GM18517 (cell line): Measurements from ENCODE around the gene GLT8D2.
"Not testable (repeated sequence)": the region's sequence is repeated elsewhere in the genome, so short reads cannot be mapped to it uniquely, and the experiment has no call there.

Experiments used
- ATAC-seq: cut with Tn5 transposase; IDR thresholded peaks from one replicate; pipeline ENCODE4 v1.9.1; 2021; ENCODE audit warnings: mild to moderate bottlenecking, moderate library complexity; ENCODE audit not compliant: unreplicated experiment

GLT8D2 gene

DNA sequence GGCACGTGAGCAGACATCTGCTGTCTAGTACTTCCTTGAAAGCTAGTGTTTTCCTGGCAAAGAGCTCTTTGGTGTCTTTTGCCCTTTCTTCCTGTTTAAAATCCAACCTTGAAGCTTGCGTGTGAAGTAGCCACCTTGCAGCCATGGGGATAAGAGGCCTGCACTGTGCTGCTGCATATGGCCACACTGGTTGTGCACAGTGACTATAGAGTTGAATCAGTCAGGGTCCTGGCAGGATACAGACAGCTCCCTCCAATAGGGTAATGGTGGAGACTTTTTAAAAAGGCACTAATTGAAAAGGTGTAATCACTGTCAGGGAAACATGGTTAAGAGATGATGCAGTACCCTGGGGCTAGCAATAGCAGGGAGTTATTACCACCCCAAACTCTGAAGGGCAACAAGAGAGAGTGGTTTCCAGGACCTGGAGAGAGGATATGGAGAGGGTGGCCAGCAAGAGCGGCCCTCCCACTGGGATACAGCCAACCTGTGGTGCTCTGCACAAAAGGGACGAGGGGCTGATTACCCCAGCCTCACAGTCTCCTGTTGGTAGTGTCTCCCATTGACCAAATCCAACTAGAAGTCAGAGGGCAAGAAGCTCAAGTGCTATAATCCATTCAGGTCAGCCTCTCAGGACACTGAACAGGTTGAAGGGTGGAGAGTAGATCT, 4.8 kb upstream of the GLT8D2 start:
- ATAC-seq, result no peak

DNA sequence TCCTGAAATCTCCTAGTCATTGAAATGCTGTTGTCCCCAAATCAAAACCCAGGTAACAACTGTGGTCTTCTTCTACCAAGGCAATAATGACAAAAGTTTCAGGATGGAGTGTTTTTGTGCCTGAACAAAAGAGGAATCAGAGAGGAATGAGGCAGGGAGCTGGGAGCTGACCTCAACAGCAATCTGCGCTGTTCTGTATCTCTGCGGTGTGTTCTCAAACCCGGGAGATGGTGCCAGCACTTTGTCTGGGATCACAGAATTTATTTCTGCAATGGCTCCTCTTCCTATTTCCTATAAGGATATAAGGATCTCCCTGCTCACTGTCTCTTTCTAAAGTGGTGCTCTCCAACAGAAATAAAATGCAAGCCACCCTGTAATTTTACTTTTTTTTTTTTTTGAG, 449 bp upstream of the GLT8D2 start:
- no peak for ATAC-seq

DNA sequence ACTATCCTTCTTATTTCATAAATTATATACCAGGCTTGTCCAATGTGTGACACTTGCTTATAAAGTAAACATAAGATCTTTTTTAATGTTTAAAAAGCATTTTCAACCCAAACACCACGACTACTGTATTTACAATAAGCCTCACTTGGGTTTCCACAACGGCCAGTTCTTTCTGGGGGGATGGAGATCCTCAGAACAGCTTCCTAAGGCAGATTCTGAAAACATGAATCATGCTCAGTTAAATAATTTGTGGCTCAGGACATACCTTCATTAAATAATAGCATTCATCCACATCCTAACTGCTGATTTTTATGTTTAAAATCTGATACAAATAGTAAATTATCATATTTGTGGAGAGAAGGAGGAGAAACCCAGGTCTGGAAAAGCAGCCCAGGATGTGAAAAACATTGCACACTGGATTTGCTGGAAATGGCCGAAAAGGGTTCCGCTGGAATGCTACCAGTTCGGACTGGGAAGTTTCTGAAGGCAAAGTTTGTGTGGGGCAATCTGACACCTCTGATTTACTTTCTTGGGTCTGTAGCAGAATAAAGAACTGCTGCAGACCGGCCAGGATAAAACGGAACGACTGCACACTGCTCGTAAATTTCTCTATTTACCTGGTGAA, 597 bp downstream of the GLT8D2 start:
- no peak for ATAC-seq

DNA sequence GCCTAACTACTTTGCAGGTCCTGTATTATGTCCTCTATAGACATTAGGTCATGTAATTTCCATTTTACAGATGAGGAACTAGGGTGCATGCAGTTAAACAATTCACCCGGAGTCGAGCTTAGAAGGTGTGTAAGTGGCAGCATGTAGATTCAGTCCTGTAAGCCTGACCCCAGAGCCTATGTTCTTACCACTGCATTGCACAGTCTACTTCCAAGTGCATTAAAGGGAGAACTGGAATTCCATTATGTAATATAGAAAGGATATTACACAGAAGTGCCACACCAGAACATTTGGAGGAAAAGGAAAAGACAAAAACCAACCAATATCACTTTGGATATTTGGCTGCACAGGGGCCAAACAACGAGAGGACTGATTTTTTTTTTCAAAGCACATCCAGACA, 1.2 kb downstream of the GLT8D2 start:
- no peak for ATAC-seq

DNA sequence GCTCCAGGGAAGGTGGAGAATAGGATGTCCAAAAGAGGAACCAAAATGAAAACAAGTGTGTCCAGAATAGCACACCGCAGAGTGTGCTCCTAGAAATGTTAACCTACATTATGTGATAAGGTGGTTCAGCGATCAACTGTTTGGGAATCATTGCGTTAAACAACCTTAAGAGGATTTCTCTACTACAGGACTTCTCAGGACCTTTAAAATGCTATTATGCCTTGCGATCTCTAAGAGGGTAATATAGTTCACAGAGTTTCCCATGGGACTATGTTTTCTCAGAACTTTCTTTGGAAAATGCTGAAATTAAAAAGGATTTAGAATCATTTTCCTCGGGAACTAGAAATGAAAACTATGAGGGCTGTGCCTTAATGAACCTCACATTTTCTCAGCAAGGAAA, 1.8 kb downstream of the GLT8D2 start:
- no peak for ATAC-seq

DNA sequence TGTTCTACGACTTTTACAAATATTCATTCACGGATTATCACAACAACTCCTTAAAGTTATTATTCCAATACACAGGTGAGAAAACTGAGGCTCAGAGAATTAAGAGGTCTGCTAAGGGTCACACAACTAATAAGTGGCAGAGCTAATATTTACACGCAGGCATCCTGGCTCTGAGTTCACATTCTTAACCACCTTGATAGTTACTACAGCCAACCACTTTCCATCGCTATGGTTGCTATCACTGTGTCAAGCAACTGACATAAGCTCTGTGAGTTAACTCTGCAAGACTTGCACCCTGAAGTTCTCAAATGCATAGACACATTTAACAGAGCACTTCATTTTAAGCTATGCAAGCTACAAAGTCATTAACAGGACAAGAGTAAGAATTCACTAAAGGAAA, 3.7 kb downstream of the GLT8D2 start:
- no peak for ATAC-seq

DNA sequence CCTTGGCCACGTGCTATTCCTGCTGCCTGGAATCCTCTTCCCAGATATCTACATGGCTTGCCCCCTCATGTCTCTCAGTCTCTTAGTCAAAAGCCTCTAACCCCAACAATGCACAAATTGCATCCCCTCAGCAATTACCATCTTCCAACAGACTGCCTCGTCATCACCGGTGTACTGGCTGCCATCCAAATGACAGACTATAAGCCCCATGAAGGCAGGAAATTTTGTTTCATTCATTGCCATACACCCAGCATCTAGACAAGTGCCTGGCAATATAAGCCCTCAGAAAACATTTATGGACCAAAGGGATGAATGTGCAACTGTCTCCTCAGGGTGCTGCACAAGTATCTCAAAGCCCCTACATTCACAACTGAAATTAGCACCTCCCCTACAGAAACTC, 5.8 kb downstream of the GLT8D2 start:
- no peak for ATAC-seq

DNA sequence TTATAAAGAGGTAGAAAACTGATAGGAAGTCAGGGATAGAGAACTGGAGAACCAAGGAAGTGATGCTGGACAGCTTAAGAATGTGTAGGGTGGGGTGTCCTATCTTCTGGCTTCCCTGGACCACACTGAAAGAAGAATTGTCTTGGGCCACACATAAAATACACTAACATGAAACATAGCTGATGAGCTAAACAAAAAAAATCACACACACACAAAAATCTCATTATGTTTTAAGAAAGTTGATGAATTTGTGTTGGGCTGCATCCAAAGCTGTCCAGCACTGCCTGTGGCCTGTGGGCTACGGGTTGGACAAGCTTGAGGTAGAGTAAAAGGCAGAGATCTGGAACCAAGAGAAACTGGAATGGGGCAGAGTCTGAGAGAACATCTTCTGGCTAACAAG, 7.4 kb downstream of the GLT8D2 start:
- ATAC-seq, result no peak

DNA sequence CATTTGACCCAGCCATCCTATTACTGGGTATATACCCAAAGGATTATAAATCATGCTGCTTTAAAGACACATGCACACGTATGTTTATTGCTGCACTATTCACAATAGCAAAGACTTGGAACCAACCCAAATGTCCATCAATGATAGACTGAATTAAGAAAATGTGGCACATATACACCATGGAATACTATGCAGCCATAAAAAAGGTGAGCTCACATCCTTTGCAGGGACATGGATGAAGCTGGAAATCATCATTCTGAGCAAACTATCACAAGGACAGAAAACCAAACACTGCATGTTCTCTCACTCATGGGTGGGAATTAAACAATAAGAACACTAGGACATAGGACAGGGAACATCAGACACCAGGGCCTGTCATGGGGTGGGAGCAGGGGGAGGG, 10.2 kb downstream of the GLT8D2 start:
- ATAC-seq, result not testable (repeated sequence)

DNA sequence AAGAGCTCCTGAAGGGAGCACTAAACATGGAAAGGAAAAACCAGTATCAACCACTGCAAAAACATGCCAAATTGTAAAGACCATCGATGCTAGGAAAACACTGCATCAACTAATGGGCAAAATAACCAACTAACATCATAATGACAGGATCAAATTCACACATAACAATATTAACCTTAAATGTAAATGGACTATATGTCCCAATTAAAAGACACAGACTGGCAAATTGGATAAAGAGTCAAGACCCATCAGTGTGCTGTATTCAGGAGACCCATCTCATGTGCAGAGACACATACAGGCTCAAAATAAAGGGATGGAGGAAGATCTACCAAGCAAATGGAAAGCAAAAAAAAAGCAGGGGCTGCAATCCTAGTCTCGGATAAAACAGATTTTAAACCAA, 13.8 kb downstream of the GLT8D2 start:
- not testable (repeated sequence) for ATAC-seq

DNA sequence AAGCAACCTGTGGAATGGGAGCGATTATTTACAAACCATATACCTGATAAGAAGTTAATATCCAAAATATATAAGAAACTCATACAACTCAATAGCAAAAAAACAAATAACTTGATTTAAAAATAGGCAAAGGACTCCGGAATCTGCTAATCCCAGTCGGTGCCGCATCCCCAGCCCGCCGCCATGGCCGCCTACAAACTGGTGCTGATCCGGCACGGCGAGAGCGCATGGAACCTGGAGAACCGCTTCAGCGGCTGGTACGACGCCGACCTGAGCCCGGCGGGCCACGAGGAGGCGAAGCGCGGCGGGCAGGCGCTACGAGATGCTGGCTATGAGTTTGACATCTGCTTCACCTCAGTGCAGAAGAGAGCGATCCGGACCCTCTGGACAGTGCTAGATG, 19.4 kb downstream of the GLT8D2 start:
- ATAC-seq, result not testable (repeated sequence)

DNA sequence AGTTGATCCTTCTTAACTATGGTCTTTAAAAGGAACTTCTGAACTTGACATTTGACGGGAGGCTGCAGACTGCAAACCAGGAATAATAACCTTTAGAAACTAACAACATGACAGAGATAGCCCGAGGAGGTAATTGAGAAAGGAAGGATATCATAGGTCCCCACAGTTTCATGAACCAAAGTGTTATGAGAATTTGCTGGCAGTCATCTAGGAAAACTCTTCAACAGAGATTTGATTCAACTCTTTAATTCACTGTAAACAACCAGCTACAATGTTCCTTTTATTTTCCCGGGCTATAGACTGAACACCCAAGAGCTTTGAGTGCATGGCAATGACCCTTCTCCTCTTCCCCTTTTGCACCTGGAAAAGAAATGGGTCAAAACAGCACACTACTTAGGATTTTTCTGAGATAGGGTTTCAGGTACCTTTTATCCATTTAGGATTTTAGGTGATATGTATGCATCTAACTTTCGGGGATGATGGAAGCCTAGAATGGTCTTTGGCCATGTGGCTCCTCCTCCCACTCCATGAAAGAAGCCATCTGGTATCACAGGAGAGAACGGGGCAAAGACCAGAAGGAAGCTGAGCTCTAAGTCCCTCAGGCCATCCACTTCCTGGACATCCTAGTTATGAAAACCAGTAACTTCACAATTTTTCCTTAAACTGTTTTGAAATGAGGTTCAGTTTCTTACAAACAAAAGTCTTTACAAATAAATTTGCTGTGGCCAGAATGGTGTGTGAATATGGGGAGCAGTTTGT, 23.0 kb downstream of the GLT8D2 start:
- ATAC-seq, result no peak

DNA sequence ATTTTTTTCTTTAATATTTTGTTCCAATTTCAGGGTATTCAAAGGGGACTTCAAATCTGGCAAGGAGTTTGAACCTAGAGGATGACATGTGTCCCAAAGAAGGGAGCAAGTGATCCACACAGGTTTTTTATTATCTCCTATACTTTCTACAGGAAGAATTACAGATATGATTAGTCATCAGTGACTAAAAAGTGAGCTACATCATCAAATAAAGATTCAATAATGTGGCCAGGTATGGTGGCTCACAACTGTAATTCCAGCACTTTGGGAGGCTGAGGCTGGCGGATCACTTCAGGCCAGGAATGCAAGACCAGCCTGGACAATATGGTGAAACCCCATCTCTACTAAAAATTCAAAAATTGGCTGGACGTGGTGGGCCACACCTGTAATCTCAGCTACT, 24.2 kb downstream of the GLT8D2 start:
- ATAC-seq, result no peak

DNA sequence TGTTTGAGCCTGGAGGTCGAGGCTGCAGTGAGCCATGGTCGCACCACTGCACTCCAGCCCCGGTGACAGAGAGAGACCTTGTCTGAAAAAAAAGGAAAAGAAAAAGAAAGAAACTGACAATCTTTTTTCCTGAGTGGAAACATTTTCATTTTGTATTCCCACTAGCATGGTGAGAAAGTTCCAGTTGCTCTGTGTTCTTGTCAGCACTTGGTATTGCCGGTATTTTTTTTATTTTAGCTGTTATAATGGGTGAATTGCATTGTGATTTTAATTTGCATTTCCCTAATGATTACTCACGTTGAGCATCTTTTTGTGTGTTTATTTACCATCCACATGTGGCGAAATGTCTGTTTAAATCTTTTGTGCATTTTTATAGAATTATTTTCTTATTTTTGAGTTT, 25.6 kb downstream of the GLT8D2 start:
- ATAC-seq, result no peak

DNA sequence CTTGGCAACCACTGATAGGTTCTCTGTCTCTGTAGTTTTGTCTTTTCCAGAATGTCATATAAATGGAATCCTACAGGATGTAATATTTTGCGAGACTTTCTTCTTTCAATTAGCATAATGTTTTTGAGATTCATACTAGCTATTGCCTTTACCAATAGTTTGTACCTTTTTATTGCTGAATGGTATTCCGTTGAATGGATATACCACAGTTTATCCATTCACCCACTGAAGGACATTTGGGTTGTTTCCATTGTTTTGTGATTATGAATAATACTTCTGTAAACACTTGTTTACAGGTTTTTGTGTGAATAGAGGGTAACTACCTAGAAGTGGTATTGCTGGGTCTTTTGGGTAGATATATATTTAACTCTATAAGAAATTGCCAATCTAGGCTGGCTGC, 26.3 kb downstream of the GLT8D2 start:
- no peak for ATAC-seq

DNA sequence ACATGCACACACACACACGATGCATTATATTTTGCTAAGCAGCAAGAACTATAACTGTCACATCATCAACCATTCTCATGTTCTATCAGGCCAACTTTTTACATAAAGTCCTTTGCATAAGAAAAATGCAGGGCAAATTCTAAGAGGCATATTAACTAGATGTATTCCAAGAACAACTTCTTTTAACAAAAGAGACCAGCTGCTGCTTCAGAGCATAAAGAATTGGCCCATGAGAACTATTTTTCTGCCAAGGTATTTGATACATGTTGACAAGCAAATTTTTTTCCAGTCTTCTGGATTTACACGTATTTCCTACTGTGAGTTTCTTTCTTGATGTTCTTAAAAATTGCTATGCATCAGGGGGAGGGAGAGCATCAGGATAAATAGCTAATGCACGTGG, 27.2 kb downstream of the GLT8D2 start:
- ATAC-seq, result no peak

DNA sequence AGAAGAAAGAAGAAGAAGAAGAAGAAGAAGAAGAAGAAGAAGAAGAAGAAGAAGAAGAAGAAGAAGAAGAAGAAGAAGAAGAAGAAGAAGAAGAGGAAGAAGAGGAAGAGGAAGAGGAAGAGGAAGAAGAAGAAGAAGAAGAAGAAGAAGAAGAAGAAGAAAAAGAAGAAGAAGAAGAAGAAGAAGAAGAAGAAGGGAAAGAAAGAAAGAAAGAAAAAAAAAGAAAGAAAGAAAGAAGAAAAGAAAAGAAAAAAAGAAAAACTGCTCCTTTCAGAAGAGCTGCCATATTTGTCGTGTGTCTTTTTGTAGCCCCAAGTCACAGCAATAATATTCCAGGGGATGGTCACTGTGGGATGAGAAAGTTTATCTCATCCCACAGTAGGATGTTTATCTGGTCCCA, 28.1 kb downstream of the GLT8D2 start:
- ATAC-seq, result not testable (repeated sequence)

DNA sequence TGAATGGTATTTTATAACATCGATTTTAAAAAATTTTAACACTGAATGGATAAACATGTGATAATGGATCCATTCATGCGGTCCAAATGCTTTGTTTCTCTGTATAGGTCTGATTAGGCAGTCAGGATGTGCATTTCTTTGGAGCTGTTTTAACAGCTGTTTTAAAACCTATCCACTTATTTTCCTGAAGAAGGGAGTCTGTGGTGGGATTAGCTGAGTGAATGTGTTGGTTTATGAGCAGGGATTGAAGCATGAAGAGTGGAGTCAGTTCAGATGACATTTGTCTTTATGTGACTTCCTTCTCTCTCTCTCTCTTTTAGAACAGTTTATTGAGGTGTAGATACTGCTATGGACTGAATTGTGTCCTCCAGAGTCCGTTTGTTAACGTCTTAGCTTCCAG, 37.7 kb downstream of the GLT8D2 start:
- no peak for ATAC-seq

DNA sequence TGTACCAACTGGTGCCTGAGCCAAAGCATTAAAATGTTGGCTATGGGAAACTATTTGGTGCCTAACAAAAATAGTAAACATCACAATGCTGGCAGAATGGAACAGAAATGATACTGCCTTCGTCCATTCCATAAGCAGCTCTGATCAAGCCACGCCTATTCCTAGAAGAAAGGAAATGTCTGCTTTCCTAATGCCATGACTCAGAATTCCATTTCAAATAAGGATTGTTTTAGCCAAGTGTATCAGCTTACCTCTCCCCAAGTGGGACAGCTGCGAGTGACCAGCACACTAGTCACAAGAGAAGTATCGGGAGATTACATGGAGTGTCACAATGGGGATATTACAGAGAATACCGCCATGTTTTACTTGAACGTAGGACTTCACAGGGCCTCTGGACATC, 38.7 kb downstream of the GLT8D2 start:
- no peak for ATAC-seq

DNA sequence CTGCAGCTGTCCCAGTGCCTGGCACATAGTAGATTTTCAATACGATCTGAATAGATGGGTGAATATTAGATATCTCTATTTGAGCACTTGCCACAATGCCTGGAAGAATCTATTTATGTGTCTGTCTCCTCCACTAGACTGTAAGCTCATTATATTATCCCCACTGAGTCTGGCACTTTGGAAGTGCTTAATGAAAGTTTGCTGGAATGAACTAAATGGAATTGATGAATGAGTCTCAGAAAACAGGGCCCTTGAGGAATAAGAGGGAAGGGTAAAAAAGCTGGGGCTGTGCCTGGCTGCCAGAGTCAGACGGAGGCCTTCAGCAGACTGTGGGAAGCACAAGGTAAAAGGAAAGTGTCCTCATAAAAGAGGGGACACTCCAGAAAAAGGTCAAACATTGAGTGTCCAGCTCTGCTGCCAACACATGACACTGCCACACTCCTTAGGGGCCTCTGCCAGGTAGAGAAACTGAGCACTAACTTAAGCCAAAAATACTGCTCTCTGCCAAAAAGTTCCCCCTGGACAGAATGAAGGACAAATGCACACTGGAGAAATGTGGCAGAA, 39.3 kb downstream of the GLT8D2 start:
- no peak for ATAC-seq

DNA sequence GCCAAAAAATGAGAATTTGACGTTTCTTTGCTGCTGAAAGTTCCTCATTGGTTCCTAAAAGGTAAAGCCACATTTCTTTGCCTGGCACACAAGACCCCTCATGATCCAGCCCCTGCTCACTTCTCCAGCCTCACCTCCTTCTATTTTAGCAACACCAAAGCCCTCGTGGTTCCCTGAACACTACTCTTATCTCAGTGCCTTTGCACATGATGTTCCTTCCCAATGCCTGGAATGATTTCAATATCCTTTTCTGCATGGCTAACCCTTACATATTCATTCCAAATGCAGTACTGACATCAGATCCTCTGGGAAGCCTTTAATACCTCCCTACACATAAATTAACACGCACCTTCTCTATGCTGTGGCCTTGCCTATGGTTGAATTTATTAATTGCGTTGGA, 39.9 kb downstream of the GLT8D2 start:
- no peak for ATAC-seq

DNA sequence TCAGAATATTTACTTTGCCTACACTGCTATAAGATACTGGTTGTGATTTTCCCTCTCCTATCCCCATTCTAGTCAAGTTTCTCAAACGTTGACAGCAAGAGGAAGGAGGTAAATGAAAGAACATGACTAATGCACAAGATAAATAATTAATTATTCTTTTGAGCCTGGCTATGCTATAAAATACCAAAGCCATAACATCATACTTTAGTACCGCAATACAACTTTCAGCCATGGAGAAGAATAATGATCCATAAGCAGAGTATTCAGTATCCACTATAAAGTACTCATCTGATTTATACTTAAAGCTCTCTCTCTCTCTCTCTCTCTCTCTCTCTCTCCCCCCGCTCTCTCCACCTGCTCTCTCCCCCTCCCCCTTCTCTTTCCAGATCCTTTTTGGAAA, 43.1 kb downstream of the GLT8D2 start:
- no peak for ATAC-seq
